H1 (cell line): ENCODE data around the gene TMEM107. TPM values are rescaled to one million over a fixed set of nuclear protein-coding genes. Genes with fewer than 3 reads are reported as not detected.

Experiments used
- CTCF ChIA-PET: fragments of 300-600 bp; sonication (Branson Sonifier 250); formaldehyde crosslinking; loops from one replicate; lab custom pipeline; 2021; ENCODE audit not compliant: partially characterized antibody; lab: Charles Lee
- POLR2A ChIA-PET: fragments of 300-600 bp; sonication (Branson Sonifier 250); formaldehyde crosslinking; loops from one replicate; lab custom pipeline; 2021; ENCODE audit warnings: inconsistent platforms; ENCODE audit not compliant: partially characterized antibody; lab: Charles Lee
- DNase-seq, 2 experiments: peaks; one replicate each; pipeline versions ENCODE4 v3.0.0 to v3.0.0-alpha.2; 2010 to 2022; ENCODE audit warnings: low spot score in 2 of 2, low read depth in 1 of 2, mixed read lengths in 1 of 2
- FAIRE-seq: peaks from 2 replicates; lab custom pipeline; 2011; peaks lifted over from hg19 to GRCh38; lab: Jason Lieb, UNC
- H2AFZ ChIP-seq: 2 replicates; pipeline ENCODE4 v1.8.1; 2012; ENCODE audit warnings: low read length, inconsistent platforms
- H2AK5ac ChIP-seq: 2 replicates; pipeline ENCODE4 v1.6.1; 2013; ENCODE audit warnings: low read depth, low read length
- H2BK120ac ChIP-seq: replicated peaks from 2 replicates; pipeline ENCODE3; 2013; ENCODE audit warnings: low read depth, low read length, inconsistent platforms
- H2BK12ac ChIP-seq: 2 replicates; pipeline ENCODE4 v1.6.1; 2013; ENCODE audit warnings: low read depth, low read length
- H2BK15ac ChIP-seq: 2 replicates; pipeline ENCODE4 v1.6.1; 2013; ENCODE audit warnings: low read length
- H2BK20ac ChIP-seq: 2 replicates; pipeline ENCODE4 v1.6.1; 2013; ENCODE audit warnings: low read length
- H2BK5ac ChIP-seq: 2 replicates; pipeline ENCODE4 v1.6.1; 2013; ENCODE audit warnings: low read depth, low read length
- H3K14ac ChIP-seq: 2 replicates; pipeline ENCODE4 v1.6.1; 2013; ENCODE audit warnings: inconsistent platforms; ENCODE audit not compliant: insufficient read length
- H3K18ac ChIP-seq: 2 replicates; pipeline ENCODE4 v1.6.1; 2013; ENCODE audit warnings: low read length; ENCODE audit errors: extremely low read depth
- H3K23ac ChIP-seq: 2 replicates; pipeline ENCODE4 v1.6.1; 2013; ENCODE audit warnings: inconsistent platforms; ENCODE audit not compliant: insufficient read length
- H3K23me2 ChIP-seq: 2 replicates; pipeline ENCODE4 v1.6.1; 2013; ENCODE audit warnings: low read depth, low read length
- H3K27ac ChIP-seq: 2 replicates; pipeline ENCODE4 v1.6.1; 2011; ENCODE audit warnings: low read depth, low read length, inconsistent platforms
- H3K27me3 ChIP-seq, 4 experiments: replicated peaks in 1 of 4; 1 replicate in 1 of 4; 2 replicates in 3 of 4; pipeline versions ENCODE4 v1.6.1 to v1.8.1; 2011 to 2013; ENCODE audit warnings: low read length in 3 of 4, mild to moderate bottlenecking in 3 of 4, inconsistent platforms in 2 of 4, mixed read lengths in 2 of 4, moderate library complexity in 1 of 4; ENCODE audit not compliant: control insufficient read depth in 3 of 4, insufficient read depth in 3 of 4; ENCODE audit errors: extremely low read depth in 1 of 4
- H3K36me3 ChIP-seq, 4 experiments: 2 replicates each; pipeline versions ENCODE4 v1.6.1 to v1.8.1; 2011 to 2013; ENCODE audit warnings: mild to moderate bottlenecking in 4 of 4, low read length in 3 of 4, moderate library complexity in 2 of 4, control low read depth in 1 of 4, inconsistent platforms in 1 of 4; ENCODE audit not compliant: insufficient read depth in 4 of 4, control insufficient read depth in 2 of 4
- H3K4ac ChIP-seq: replicated peaks from 2 replicates; pipeline ENCODE3; 2013; ENCODE audit warnings: low read length, low read depth, mixed read lengths, inconsistent platforms; ENCODE audit not compliant: insufficient read length
- H3K4me1 ChIP-seq, 4 experiments: replicated peaks in 1 of 4; 1 replicate in 1 of 4; 2 replicates in 3 of 4; pipeline versions ENCODE4 v1.6.1 to v1.8.1; 2011 to 2013; ENCODE audit warnings: low read length in 3 of 4, inconsistent platforms in 2 of 4, mixed read lengths in 1 of 4; ENCODE audit not compliant: insufficient read depth in 4 of 4, control insufficient read depth in 3 of 4
- H3K4me2 ChIP-seq, 2 experiments: 2 replicates each; pipeline versions ENCODE4 v1.6.1 to v1.8.1; 2011 to 2013; ENCODE audit warnings: low read depth in 2 of 2, low read length in 2 of 2, control low read depth in 1 of 2, inconsistent platforms in 1 of 2, mild to moderate bottlenecking in 1 of 2; ENCODE audit not compliant: insufficient read depth in 1 of 2
- H3K4me3 ChIP-seq, 4 experiments: fragments of 200-600, 300-600 bp in 1 of 4; sonication (generic), shearing (Covaris generic), sonication (Bioruptor Twin) in 1 of 4; 2 replicates each; pipeline versions ENCODE4 v1.5.1 to v1.8.1; 2011 to 2016; ENCODE audit warnings: low read length in 4 of 4, low read depth in 3 of 4, control low read depth in 2 of 4, inconsistent platforms in 2 of 4, mild to moderate bottlenecking in 2 of 4, mixed read lengths in 1 of 4, moderate library complexity in 1 of 4; ENCODE audit not compliant: insufficient read depth in 2 of 4; ENCODE audit errors: extremely low read depth in 1 of 4
- H3K56ac ChIP-seq: replicated peaks from 2 replicates; pipeline ENCODE3; 2013; ENCODE audit warnings: low read depth, mild to moderate bottlenecking, mixed read lengths, low read length, inconsistent platforms; ENCODE audit not compliant: insufficient read length
- H3K79me1 ChIP-seq: 2 replicates; pipeline ENCODE4 v1.6.1; 2013; ENCODE audit warnings: low read depth, low read length, control low read depth
- H3K79me2 ChIP-seq, 2 experiments: 2 replicates each; pipeline versions ENCODE4 v1.6.1 to v1.8.1; 2012 to 2013; ENCODE audit warnings: low read length in 2 of 2, mild to moderate bottlenecking in 2 of 2, inconsistent platforms in 1 of 2; ENCODE audit not compliant: insufficient read depth in 2 of 2, control insufficient read depth in 1 of 2
- H3K9ac ChIP-seq, 4 experiments: replicated peaks in 1 of 4; 1 replicate in 1 of 4; 2 replicates in 3 of 4; pipeline versions ENCODE4 v1.6.1 to v1.8.1; 2011 to 2013; ENCODE audit warnings: low read depth in 3 of 4, low read length in 3 of 4, control low read depth in 2 of 4, mild to moderate bottlenecking in 2 of 4, moderate library complexity in 2 of 4, inconsistent platforms in 1 of 4; ENCODE audit errors: extremely low read depth in 1 of 4
- H3K9me3 ChIP-seq, 2 experiments: 2 replicates each; pipeline versions ENCODE4 v1.6.1 to v1.8.1; 2012 to 2013; ENCODE audit warnings: mild to moderate bottlenecking in 2 of 2, moderate library complexity in 2 of 2, control low read depth in 1 of 2, inconsistent platforms in 1 of 2, low read depth in 1 of 2, low read length in 1 of 2, mixed read lengths in 1 of 2; ENCODE audit not compliant: insufficient read depth in 2 of 2
- H4K20me1 ChIP-seq, 2 experiments: replicated peaks in 1 of 2; 2 replicates each; pipeline versions ENCODE3 to v1.8.1; 2011 to 2013; ENCODE audit warnings: inconsistent platforms in 2 of 2, low read length in 2 of 2, mild to moderate bottlenecking in 1 of 2; ENCODE audit not compliant: insufficient read depth in 2 of 2, control insufficient read depth in 1 of 2
- H4K5ac ChIP-seq: 2 replicates; pipeline ENCODE4 v1.6.1; 2013; ENCODE audit warnings: low read length, low read depth, mixed read lengths, inconsistent platforms; ENCODE audit not compliant: insufficient read length
- H4K8ac ChIP-seq: 2 replicates; pipeline ENCODE4 v1.8.0; 2013; ENCODE audit warnings: mild to moderate bottlenecking, moderate library complexity, low read length, inconsistent platforms; ENCODE audit not compliant: insufficient read depth; ENCODE audit errors: extremely low read depth
- H4K91ac ChIP-seq: replicated peaks from 2 replicates; pipeline ENCODE3; 2013; ENCODE audit warnings: low read length, mixed read lengths, inconsistent platforms; ENCODE audit not compliant: insufficient read length
- ASH2L ChIP-seq: fragments of 200-600, 300-600 bp; sonication (generic); IDR thresholded peaks from one replicate; pipeline ENCODE4 v1.7.1; 2017; ENCODE audit warnings: low read length
- CHD2 ChIP-seq: IDR thresholded peaks from 2 replicates; pipeline ENCODE4 v1.6.1; 2012; ENCODE audit warnings: low read length, improper control_type of control experiment
- EZH2 ChIP-seq: fragments of 200-600 bp; sonication (generic); IDR thresholded peaks from 2 replicates; pipeline ENCODE4 v1.7.1; 2012; ENCODE audit warnings: low read depth, mild to moderate bottlenecking, moderate library complexity, low read length, inconsistent platforms; ENCODE audit not compliant: severe bottlenecking
- HDAC6 ChIP-seq: IDR thresholded peaks from one replicate; pipeline ENCODE4 v1.7.1; 2012; ENCODE audit warnings: low read depth, mild to moderate bottlenecking, inconsistent platforms, low read length, moderate library complexity
- MAFK ChIP-seq: IDR thresholded peaks from 2 replicates; pipeline ENCODE4 v1.6.1; 2012; ENCODE audit warnings: low read depth, mild to moderate bottlenecking, improper control_type of control experiment, low read length
- RBBP5 ChIP-seq: IDR thresholded peaks from 2 replicates; pipeline ENCODE4 v1.7.1; 2012; ENCODE audit warnings: low read depth, mild to moderate bottlenecking, inconsistent platforms, low read length, moderate library complexity, borderline replicate concordance
- RNF2 ChIP-seq: fragments of 200-900, 300-1000 bp; sonication (generic); IDR thresholded peaks from 2 replicates; pipeline ENCODE4 v1.7.1; 2016; ENCODE audit warnings: borderline replicate concordance, low read depth, mild to moderate bottlenecking, antibody characterized with exemption, low read length; ENCODE audit not compliant: poor library complexity, severe bottlenecking; ENCODE audit errors: missing control alignments
- RXRA ChIP-seq: IDR thresholded peaks from 2 replicates; pipeline ENCODE4 v1.6.1; 2011; ENCODE audit warnings: low read depth, mild to moderate bottlenecking, low read length, moderate library complexity; ENCODE audit not compliant: insufficient read depth
- SP2 ChIP-seq: IDR thresholded peaks from 2 replicates; pipeline ENCODE4 v1.6.1; 2012; ENCODE audit warnings: mild to moderate bottlenecking, low read length, inconsistent platforms
- SP4 ChIP-seq: IDR thresholded peaks from 2 replicates; pipeline ENCODE4 v1.6.1; 2012; ENCODE audit warnings: low read length, inconsistent platforms
- SRF ChIP-seq: IDR thresholded peaks from 2 replicates; pipeline ENCODE4 v1.6.1; 2011; ENCODE audit warnings: mild to moderate bottlenecking, low read depth, low read length, moderate library complexity
- TAF7 ChIP-seq: optimal IDR thresholded peaks from 2 replicates; pipeline ENCODE3; 2011; ENCODE audit warnings: low read depth, mild to moderate bottlenecking, inconsistent platforms, low read length, moderate library complexity, borderline replicate concordance
- WGBS, 2 experiments: shearing (Covaris generic) in 1 of 2; methylation state at CpG; one replicate each; pipeline versions ENCODE4 v1.1.6 to v1.1.7; 2013 to 2015; ENCODE audit warnings: low lambda C conversion rate in 2 of 2, mixed read lengths in 2 of 2, inconsistent platforms in 1 of 2, low coverage in 1 of 2, missing lambda C conversion rate in 1 of 2; ENCODE audit not compliant: insufficient replicate concordance in 2 of 2, insufficient coverage in 1 of 2, insufficient read length in 1 of 2; ENCODE audit errors: extremely low coverage in 1 of 2, missing lambda C conversion rate in 1 of 2; 5-methylcytosine and 5-hydroxymethylcytosine counted together
- polyA plus RNA-seq, 7 experiments: library from polyadenylated mRNA; depleted of rRNA in 3 of 7; stranded (reverse) in 5 of 7; unstranded in 2 of 7; fragments of >200 nt in 5 of 7; fragments of 200-250 nt in 2 of 7; gene quantifications; 1 replicate in 5 of 7; 2 replicates in 1 of 7; 4 replicates in 1 of 7; pipeline versions ENCODE4 v1.2.1 to v1.2.3, GENCODE V29; 2011 to 2013; ENCODE audit warnings: missing spikeins in 2 of 7, mixed read lengths in 2 of 7
- total RNA-seq: library from RNA; stranded (reverse); fragmentation: NEBNext Ultra II Directional; extraction: Animal tissue kit (Norgen Biotek cat#: 25700); gene quantifications from 2 replicates; pipeline ENCODE4 v1.2.1, GENCODE V29; 2021

The TMEM107 gene
- total and polyA plus RNA-seq, 2 of the 8 experiments (the other 6 are each of a cell fraction or from before 2014, with no cell fraction given), result 17.3 to 21.5 TPM

GRCh38 chr17:8124350-8125153 is 51.6 kb downstream of the TMEM107 start:
- H3K56ac ChIP-seq, result no peak overlapping the region
- TF ChIP-seq SP2 (no peak), TAF7 (no peak), HDAC6 (no peak), CHD2 (no peak), MAFK (no peak), SP4 (no peak), EZH2 (peak; percentile 54), SRF (no peak), ASH2L (no peak), RNF2 (no peak), RXRA (no peak), RBBP5 (no peak)

More at GRCh38 chr17:8124350-8125153, 51.6 kb downstream of the TMEM107 start:
- H2BK5ac ChIP-seq, result no peak overlapping the region
- H3K4me1 ChIP-seq, result peaks cover 0 to 24% (median 13%) of the 10 kb centered on the region in 4 experiments; a peak in 6 of 7 replicates
- H2BK12ac ChIP-seq, result no peak overlapping the region
- H4K8ac ChIP-seq, result no peak overlapping the region; the same call in 1 of the 2 replicates
- no peak overlapping the region for H3K27ac ChIP-seq
- H2BK15ac ChIP-seq, result no peak overlapping the region
- no peak overlapping the region for H2BK120ac ChIP-seq
- H3K9ac ChIP-seq, result no peak overlapping the region
- H3K79me2 ChIP-seq, result no peaks in the 10 kb centered on the region
- no peak overlapping the region for H3K14ac ChIP-seq
- H4K20me1 ChIP-seq, result peaks cover 3 to 5% of the 10 kb centered on the region in 2 experiments
- H2BK20ac ChIP-seq, result no peak overlapping the region
- no peak overlapping the region for H2AFZ ChIP-seq
- DNase-seq (peak in 1 of 2 experiments; percentile 55), FAIRE-seq (no peak)
- no peak overlapping the region for H2AK5ac ChIP-seq
- ChIA-PET POLR2A (interaction anchor here (1.1 to 7.6 kb wide), 6 partner anchors 9 to 103 kb away, joined by 3 to 49 read pairs (median 14); no protein-coding TSS in a partner anchor), CTCF (interaction anchor here (0.8 to 2.3 kb wide), 10 partner anchors 9 to 109 kb away, joined by 3 to 10 read pairs (median 4); no protein-coding TSS in a partner anchor)
- H3K9me3 ChIP-seq, result no peaks in the 10 kb centered on the region
- H3K4me2 ChIP-seq, result peak overlapping the region; percentile 88 to 93
- H4K5ac ChIP-seq, result no peak overlapping the region
- no peak overlapping the region for H4K91ac ChIP-seq
- peaks cover 41% of the 10 kb centered on the region for H3K23me2 ChIP-seq
- H3K4ac ChIP-seq, result no peak overlapping the region
- H3K4me3 ChIP-seq, result peak overlapping the region; percentile 54 to 89 (median 82)
- H3K23ac ChIP-seq, result no peak overlapping the region
- peaks cover 30 to 54% (median 51%) of the 10 kb centered on the region in 4 experiments for H3K27me3 ChIP-seq
- no peaks in the 10 kb centered on the region for H3K79me1 ChIP-seq
- H3K36me3 ChIP-seq, result no peaks in the 10 kb centered on the region
- 7% methylated on average over 24 of the region's 24 CpGs; no CpG with 5 or more reads in 1 of the 2 experiments for WGBS, 2 experiments
- H3K18ac ChIP-seq, result no peak overlapping the region
